ENCODE results near the gene KCP.

KCP gene

DNA sequence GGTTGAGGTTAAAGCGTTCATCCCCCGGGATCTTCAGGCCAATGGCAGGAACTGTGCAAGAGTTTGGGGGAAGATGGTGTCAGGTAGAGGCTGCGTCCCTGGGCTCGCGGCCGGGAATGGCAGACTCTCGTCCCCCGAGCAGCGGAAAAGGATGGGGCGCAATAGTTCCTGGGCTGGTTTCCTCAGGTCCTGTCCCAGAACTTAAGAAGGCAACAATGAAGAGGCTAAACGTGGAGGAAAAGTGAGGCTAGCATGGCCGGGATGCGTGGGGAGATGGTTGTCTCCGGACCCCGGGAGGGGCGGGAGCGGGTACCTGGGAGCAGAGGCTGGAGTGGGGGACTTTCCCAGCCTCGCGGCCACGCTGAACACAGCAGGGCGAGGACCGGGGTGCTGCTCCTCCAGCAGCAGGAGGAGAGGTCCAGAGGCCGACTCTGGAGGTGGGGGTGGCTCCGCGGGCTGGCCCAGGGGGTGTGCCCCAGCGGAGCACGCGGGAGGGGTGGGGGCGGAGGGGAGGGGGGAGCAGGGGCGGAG lies 28.1 kb upstream of the KCP start:
- DNase-seq, result no peak

DNA sequence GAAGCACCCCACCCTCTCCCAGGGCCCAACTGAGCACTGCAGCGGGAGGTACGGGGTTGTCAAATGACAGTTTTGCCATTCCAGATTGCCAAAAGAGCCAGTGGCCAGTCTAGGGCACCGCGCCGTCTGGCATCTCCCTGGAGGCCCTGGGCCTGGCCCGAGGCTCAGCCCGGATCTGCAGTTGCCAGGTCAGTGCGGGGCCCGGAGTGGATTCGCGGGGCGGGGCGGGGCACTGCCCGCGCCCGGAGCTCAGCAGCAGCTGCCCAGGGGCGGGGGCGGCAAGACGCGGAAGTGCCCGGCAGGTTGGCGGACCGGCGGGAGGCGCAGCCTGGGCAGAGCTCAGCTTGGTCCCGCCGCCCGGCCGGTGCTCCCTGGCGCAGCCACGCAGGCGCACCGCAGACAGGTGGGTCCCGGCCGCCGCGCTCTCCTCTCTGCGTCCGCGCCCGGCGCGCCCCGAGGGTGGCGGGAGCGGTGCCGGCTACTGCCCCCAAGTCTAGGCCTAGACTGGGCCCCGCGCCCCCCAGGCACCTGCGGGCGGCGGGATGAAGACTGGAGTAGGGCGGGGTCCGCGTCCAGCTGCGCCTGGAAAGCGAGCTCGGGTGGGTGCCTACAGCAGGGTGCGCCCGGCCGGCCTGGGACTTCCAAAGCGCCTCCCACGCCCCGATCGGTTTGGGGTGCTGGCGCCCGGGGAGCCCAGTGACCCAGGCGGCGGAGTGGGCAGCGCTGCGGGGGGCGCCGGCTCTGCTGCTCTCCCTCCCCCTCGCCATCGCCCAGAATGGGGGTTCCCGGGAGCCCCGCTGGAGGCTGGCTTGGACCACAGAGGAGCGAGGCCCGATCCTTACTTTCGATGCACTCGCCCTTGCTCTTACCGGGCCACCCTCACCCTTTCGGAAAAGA lies 27.4 kb upstream of the KCP start, which contains the start of gene IRF5:
TSS of gene IRF5 (plus strand) at position 281 of the 897 bp plus-strand sequence. CDS start 4,155 bp downstream, outside the sequence.
- DNase-seq, result no peak

DNA sequence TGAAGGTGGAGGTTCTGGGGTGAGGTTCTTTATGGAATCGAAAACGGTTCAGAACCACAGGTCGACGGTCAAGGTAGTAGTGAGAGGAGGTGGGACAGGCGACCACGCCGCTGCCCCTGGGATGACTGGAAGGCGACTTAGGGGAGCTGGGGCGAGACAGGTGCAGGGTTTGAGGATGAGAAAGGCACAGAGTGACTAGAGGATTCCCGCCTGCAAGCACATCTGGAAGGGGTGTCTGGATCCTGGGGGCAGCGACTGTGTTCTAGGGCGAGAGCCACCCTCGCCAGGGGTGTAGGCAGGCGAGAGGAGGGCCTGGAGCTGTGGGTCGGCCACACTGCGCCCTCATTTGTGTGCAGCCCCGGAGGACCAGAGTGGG lies 26.8 kb upstream of the KCP start:
- no peak for DNase-seq

DNA sequence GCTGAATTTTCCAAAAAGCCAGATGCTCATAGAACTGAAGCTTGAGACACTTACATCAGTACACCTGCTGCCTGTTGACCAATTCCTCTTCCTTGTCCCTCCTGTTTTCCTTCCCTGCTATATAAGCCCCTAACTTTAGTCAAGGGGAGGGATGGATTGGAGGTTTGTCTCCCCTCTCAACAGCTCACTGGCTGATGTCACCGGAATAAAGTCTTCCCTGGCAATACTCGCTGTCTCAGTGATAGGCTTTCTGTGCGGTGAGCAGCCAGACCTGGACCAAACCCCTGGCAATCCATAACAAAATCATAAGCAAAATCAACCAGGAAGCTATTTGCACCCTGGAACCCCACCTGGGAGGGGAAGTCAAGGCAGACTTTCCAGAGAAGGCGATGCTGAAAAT lies 26.3 kb upstream of the KCP start:
- DNase-seq, result no peak

DNA sequence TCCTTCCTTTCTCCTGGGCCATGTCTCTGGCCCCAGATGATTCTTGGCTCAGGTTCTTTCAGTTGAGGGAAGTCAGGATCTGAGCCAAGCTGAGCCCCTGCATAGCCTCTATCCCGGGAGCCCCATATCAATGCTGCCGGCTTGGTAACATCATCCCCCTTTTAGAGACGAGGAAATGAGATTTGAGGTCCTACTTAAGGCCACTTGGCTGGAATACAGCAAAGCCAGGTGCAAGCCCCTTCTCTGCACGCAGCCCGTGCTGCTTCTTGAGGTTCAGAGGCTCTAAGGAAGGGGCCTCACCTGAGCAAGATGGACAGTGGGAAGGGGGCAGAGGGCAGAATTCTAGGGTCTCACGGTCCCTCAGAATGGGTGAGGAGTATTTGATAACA lies 24.8 kb upstream of the KCP start:
- DNase-seq, result no peak

DNA sequence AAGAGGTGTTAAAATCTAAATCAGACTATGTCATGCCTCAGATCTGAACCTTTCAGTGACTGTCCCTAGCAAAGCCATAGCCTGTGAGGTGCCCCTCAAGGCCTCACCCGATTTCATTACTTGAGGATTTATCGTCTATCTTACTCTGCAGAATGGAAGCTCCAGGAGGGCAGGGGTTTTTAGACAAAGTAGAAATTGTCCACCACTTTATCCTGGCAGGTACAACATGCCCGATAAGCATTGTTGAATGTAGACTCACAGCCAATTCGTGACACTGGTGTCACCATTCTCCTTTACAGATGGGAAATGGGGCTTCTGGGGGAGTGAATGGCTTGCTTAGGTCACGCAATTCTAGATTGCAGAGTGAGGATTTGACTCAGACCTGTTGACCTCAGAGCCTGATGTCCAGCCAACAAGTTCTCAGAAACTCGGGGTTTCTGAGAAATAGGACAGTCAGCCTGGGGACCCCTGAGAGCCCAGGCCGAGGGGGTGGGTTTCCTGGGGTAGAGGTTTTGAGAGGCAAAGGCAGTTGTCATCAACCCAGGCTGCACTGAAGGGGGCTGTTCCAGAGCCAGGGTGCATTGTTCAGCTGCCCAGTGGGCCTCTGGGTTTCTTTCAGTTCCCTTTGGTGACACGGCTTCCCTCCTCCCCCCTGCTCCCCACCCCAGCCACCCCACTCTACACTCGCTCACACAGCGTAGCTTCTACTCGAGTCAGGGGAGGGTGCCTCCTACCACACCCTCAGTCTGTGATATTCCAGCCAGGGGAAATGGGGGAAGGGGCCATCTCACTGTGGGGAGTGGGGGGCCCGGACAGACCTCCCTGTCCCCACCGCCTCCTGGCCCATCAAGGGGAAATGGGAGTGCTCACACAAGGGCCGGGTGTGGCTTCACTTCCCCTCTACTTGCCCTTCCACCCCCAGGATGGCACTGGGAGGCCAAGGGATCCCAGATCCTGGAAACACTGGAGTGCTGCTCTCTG lies 24.1 kb upstream of the KCP start:
- no peak for DNase-seq

DNA sequence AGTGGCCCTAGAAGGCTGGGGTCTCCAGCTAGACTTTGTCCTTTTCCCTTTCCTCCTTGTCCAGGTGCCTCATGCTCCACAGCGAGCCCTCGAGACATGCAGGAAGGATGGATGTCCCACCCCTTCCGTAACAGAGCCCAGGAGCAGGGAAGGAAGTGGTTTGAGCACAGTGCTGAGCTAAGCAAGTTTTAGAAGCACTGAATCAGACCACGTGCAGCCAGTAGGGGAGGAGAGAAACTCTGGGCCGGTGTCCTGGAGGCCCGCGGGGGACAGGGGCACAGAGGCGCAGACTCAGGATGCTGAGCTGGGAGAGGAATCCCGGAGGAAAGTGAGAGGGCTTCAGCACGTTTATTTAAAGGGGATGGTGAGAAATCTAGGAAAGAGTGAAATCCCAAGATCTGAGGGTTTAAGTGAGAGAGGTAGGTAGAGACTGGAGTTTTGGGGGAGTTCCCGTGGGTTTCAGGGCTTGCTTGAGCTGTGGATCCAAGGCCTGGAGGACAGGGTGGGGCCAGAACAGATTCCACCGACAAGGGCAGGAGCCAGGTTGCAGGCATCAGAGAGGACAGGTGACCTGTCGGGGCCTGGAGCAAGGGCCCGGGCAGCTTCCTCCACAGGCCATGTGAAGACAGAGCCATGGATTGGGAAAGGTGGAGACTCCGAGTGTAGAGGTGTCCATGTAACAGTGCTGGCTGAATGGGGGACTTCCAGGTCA lies 22.8 kb upstream of the KCP start:
- no peak for DNase-seq

DNA sequence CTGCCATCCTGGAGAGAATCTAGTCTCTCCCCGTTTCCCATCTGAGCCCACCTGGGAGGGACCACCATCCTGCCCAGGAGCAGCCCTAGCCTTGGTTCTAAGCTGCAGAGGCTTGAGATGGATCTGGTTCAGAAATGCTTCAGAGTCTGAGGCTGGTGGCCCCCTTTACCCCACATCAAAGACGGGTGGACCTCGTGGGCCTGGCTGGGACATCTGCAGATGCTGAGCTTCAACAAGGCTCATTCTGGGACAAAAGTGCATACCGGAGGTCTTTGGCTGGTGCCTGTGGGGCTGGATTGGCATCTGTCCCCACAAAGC lies 22.3 kb upstream of the KCP start:
- DNase-seq, result no peak

DNA sequence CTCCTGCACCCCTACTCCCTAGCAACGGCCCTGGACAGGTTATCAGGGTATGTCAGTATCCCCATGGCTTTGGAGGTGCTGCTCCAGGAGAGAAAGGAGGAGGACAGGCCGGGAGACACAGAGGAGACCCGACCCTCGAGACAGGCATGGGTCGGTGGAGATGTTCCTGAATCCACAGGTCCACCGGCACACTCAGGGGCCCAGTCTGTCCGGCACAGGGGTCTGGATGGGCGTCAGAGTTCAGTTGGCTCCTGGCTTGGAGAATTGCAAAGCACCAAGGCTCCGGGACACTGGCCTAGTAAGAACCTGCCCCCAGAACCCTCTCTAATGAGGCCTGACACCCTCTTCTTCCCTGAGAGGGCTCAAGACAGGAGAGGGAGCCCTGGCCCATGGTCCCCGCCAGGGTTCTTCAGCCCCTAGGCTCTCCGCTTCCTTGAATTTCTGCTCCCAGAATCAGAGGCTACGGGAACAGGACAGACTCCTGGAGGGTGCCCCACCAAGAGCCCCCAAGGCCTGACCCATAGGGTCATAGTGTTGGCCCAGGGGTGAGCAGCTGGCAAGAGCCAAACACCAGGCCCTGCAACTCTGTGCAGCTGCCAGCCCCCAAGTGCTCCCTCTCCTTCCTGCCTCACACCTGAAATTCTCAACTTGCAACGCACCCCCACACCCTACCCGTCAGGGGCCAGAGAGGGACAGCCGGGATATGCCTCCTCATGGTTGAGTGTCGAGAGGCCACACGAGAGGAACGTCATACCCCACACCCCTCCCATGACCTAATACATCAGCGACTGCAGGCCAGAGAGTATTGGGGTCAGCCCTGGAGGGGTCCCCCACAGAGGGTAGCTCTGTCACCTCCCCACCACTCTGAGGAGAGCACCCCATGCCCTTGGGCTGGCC lies 21.7 kb upstream of the KCP start:
- DNase-seq, result no peak

DNA sequence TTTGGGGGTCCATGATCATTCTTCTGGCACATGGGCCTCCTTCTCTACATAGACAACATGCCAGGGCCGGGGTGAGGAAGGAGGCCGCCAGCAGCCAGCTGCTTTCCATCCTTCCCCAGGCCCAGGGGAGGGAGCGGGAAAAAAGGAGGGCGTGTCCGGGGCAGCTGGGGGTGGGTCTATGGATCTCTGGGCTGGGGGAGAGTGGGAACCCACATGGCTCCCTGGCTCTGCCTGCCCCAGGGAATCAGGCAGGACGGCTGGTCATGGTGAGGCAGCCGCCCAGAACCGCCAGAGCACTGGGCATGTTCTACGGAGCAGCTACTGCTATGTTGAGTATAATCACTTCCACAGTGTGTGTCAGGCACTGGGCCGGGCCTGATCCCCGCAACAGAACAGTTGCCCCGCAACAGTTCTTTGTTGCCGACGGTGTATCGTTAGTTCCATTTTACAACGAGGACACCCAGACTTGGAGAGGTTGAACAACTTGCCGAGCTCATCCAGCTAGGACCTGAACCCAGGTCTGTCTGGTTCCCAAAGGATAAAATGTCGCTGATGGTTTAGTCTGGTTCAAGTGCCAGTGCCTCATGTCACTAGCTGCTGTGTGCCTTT lies 20.8 kb upstream of the KCP start:
- no peak for DNase-seq

DNA sequence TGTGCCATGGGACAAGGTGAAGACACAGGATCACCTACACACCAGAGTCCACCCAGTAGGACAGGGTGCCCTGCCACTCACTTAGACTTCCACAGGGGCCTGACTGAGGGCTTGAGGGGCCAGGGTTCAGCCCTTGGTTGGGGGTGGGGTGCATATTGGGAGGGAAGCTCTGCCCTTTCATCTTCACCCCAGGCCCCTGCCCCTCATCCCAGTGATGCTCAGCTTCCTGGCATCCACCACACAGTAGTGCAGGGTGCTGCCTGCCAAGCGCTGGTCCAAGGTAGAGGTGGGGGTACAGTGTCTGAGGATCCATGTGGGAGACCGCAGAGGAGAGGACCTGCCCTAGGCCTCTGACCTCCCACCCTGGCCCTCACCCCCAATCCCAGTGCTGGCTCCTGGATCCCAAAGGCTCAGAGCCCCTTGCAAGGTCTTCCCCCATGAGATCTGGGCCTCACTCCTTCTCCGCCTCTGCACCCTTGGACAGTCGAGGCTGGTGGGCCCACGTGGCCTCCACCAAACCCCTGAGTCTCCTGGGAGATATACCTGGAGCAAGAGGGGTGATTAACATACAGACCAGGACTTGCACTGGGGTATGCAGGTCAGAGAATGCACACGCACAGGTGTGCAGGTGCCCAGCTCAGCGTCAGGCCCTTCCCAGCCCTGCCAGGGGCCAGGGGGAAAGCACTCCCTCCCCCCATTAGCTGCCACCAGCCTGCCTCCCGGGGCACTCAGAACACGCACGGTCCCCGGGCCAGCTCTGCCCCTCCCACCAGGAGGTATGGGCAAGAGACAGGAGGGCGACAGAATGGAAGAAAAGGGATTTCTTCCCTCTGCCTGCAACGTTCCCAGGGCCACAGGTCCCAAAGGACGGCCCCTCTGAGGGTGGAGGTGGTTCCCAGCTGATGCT lies 18.6 kb upstream of the KCP start:
- no peak for DNase-seq

DNA sequence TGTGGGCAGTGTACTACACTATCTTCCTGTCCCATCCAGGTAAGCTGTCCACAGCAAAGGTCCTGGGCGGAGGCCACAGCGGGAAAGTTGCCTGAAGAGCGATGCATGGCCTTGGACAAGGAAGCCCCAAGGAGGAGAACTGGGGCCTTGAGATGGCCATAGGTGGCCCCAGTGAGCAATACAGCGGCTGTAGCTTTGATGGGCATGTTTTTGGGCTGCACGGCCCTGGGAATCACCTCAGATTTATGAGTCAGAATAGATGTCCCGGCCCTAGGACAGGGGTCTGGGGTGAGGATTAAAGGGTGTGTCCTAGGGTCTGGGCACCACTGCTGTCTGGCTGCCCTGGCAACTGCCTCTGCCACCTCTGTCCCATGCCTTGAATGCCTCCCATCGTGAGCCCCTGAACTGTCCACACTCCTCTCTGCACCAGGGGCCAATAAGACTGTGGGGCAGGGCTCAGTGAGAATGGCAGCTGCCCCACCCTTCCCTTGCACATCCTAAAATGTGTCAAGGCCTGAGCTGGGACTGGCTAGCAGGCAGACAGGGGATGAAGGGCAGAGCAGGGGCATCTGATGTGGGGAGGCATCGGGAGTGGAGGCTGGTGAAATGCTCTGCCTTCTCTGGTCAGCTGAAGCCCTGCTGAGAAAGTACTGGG lies 17.8 kb upstream of the KCP start:
- DNase-seq, result no peak

DNA sequence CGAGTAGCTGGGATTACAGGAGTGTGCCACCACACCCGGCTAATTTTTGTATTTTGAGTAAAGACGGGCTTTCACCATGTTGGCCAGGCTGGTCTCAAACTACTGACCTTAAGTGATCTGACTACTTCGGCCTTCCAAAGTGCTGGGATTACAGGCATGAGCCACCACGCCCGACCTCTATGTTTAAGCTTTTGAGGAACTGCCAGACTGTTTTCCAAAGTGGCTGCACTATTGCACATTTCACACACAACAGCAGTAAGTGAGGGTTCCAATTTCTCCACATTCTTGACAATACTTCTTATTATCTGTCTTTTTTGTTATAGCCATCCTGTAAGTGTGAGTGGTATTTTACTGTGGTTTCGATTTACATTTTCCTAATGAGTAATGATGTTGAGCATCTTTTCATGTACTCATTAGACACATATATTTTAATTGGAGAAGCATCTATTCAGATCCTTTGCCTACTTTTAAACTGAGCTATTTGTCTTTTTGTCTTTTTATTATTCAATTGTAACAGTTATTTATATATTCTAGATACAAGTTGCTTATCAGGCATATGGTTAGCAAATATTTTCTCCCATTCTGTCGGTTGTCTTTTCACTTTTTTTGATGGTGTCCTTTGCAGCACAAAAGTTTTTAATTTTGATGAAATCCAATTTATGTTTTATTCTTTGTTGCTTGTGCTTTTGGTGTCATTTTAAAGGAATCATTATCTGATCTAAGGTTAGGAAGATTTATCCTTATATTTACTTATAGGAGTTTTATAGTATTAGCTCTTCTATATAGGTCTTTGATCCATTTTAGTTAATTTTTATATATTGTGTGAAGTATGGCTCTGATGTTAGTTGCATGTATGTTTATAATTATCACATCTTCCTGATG lies 14.4 kb upstream of the KCP start:
- DNase-seq, result no peak

DNA sequence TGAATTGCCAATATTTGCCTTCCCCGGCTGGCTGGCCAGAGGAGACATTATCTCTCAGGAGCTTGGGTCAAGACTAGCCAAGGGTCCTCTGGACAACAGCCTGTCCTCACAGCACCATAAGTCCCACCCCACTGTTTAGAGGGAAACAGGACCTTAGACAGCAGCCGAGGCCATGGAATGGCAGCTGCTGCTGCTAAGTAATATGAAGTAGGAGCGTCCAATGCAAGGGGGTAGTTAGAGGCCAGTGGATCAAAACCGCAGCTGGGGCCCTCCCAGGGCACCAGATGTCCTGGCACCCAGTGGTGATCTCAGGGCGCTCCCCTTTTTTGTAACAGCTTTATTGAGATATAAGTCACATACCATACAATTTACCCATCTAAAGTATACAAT lies 12.9 kb upstream of the KCP start:
- DNase-seq, result no peak

DNA sequence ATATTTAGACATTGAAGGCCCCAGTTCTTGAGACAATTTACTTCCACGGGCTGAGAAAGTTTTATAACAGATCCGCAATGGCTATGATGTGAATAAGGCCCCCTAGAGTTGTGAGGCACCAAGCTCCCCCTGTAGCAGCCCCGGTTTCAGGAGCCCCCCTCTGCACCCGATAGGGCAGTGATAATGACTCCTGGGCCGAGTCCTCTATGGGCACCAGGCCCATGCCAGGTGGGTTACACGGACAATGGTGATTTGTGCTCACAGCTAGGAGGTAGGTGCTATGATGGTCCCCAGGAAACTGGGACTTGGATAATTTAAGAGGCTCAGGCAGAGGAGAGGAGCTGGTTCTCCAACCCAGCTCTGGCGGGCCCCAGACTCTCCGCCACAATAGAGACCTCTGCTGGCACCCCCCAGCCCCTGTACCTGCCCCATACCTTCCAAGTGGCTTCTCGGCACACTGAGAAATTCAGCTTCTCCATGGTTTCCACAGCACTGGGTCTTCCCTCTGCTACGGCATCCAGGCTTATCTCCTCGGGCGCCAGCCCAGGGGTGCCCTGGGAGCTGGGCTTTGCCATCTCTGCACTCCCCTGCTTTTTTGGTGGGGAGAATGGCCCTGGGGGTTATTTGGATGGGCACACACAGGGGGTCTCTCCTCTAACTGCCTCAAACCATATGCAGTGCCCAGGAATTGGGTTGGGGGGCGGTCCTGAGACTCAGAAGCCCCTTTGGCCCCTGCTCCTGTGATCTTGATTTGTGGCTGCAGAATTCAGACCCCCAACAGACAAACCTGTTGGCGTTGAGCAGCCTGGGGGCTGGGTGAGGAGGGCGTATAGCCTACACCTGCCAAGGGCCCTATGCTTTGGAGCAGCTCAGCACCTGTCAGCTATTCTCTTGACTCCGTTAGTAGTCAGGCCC lies 12.2 kb upstream of the KCP start:
- no peak for DNase-seq

DNA sequence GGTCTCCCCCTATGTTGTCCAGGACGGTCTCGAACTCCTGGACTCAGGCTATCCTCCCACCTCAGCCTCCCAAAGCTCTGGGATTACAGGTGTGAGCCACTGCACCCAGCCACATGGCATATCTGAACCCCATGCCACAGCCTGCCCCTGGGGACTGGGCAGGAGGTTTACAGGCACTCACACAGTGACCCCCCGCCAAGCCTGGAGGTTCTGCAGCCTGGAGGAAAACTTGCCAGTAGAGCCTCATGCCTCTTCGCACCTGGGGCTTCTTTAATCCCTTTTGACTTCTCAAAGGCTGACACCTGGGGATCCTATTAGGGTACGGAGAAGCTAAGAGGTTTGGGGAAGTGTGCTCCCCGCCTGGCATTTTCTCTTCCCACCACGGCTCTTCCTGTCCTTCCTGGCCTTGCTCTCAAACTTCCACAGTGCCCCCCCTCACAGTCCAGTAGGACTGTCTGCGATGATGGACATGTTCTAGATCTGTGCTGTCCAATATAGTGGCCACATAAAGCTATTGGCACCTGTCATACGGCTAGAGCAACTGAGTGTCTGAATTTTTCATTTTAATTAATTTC lies 11.4 kb upstream of the KCP start:
- no peak for DNase-seq

DNA sequence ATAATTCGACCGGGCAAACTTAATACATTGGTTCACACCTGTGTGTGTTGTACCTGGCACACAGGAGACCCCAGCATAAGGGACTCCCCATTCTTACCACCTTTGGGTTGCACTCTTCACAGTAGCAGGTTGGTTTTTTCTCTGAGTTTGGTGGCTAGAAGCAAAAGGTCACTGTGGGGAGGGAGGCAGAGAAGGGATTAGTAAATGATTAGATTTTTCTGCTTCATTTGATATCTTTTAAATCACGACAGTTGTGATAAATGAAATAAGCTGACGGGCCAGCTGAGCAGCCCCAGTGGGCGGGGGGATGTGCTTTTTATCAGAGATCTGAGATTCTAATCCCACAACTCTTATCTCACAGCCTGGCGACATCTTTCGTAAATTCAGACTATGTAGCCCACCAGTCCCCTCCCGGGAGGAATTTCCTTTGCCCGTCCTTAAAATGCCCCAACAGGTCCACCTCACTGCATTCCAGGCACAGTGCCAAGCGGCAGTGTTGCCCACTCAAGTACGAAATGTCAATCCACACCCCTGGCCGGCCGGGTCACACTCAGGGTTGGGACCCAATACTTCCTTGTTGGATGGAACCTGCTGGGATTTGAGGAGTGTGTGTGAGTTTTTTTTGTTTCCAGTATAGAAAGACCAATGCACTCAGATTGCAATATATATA lies 10.5 kb upstream of the KCP start:
- no peak for DNase-seq

Data from KG1 (cell line).